Measurements from ENCODE around the gene MYL11.
"Not testable (repeated sequence)": the region's sequence is repeated elsewhere in the genome, so short reads cannot be mapped to it uniquely, and the experiment has no call there.

MYL11 gene

DNA sequence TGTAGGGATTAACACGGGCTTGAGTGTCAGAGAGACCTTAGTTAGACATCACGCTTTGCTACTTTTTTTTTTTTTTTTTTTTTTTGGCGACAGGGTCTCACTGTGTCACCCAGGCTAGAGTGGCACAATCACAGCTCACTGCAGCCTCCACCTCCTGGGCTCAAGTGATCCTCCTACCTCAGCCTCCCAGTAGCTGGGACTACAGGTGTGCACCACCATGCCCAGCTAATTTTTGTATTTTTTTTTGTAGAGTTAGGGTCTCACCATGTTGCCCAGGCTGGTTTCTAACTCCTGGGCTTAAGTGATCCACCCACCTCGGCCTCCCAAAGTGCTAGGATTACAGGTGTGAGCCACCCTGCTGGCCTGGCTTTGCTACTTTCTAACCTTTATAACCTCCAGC is 22.0 kb downstream of the MYL11 start:
- not testable (repeated sequence) for DNase-seq (ENCODE audit: low read depth)

DNA sequence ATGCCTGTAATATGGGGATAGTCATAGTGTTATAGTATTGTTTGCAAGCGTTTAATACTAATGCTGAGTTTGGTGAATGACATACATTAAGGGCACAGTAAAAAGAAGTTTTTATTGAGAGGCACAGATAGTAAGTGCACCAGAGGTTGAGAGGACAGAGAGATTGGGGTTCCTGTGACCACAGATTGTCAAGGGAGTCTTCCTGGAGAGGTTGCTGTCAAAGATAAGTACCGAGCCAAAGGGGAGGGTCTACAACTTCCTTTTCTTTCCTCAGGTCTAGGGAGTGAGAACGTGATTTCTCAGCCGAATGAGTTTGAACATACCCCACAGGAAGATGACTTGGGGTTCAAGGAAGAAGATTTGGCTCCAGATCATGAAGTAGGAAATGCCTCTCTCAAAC is 22.5 kb downstream of the MYL11 start:
- DNase-seq (ENCODE audit: low read depth): no peak

DNA sequence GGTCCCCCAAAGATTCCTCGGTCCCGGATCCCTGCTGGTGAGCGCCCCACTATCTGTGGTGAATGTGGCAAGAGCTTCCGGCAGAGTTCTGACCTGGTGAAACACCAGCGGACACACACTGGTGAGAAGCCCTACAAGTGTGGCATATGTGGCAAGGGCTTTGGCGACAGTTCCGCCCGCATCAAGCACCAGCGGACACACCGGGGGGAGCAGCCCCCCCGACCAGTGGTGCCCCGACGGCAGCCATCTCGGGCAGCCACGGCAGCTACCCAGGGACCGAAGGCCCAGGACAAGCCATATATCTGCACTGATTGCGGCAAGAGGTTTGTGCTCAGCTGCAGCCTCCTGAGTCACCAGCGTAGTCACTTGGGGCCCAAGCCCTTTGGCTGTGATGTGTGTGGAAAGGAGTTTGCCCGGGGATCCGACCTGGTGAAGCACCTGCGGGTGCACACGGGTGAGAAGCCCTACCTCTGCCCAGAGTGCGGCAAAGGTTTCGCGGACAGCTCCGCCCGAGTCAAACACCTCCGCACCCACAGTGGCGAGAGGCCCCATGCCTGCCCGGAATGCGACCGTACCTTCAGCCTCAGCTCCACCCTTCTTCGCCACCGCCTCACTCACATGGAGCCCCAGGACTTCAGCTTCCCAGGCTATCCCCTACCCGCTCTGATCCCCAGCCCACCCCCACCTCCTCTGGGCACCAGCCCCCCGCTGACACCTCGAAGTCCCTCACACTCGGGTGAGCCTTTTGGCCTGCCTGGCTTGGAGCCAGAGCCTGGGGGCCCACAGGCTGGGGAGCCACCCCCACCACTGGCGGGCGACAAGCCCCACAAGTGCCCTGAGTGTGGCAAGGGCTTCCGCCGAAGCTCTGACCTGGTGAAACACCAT is 23.4 kb downstream of the MYL11 start:
- DNase-seq (ENCODE audit: low read depth): no peak

DNA sequence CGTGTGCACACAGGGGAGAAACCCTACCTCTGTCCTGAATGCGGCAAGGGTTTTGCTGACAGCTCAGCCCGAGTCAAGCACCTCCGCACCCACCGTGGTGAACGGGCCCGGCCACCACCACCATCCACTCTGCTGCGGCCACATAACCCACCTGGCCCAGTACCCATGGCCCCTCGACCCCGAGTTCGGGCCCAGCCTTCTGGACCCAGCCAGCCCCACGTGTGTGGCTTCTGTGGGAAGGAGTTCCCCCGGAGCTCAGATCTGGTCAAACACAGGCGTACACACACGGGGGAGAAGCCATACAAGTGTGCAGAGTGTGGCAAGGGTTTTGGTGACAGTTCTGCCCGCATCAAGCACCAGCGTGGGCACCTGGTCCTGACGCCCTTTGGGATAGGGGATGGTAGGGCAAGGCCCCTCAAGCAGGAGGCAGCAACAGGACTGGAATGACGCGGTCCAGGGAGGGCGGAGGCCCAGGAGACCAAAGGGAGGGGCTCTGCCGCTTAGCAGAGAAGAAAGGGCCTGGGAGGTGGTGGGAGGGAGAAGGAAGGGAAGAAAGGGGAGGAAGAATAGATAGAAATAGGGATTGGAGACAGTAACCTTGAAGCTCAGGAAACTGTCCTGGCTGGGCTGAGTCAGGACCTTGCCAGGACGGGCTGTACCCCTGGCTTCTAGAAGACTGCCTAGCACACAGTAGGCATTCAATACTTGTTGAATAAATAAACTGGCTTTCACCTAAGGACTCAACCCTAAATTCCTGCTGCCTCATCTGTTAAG is 24.2 kb downstream of the MYL11 start:
- DNase-seq (ENCODE audit: low read depth): no peak

DNA sequence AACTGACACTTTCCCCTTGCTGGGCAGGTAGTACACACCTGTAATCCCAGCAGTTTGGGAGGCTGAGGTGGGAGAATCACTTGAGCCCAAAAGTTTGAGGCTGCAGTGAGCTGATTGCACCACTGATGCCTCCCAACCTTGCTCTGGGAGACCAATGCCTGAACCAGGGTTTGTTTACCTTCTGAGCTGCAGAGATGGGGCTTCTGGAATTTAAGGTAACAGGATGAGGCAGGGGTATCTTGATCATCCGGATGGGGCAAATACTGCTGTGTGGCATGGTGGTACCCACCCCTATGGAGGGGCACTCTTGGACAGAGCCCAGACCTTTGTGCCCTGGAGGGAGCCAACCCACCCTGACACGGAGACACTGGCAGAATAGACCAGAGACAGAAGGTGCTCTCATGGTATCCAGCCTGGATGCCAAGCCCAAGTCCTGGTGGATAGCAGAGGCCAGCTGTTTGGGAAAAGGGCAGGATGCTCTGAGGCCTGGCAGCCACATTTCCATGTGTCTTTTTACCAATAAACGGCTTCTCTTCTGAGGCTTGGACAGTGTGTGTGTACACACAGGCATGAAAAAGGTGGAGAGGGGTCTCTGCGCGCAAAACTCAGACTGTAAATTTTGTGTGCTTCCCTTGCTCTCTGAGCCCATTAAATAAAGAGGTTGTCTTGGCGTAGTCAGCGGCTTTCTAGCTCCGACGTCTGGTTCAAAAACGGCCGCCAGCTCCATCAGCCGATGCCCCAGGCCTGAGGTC is 25.0 kb downstream of the MYL11 start:
- no peak for DNase-seq (ENCODE audit: low read depth)

DNA sequence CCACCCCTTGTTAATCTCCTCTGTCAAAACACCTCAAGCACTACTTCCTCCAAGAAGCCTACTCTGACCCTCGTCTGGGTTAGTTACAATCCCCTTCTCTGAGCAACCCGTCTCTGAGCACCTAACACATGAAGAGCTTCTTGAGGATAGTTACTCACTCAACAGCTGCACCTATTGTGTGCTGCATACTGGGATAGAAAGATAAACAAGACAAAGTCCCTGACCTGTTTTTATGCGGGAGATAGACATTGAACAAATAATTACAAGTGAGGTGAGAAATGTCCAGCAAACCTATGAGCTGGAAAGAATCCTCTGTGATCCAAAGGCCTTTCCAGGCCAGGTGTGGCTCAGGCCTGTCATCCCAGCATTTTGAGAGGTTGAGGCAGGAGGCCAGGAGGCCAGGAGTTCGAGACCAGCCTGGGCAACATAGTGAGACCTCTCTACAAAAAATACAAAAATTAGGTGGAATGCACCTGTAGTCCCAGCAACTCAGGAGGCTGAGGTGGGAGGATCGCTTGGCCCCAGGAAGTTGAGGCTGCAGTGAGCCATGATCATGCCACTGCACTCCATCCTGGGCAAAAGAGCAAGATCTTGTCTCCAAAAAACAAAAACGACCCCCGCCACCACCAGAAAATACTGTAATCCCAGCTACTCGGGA is 27.3 kb downstream of the MYL11 start:
- no peak for DNase-seq (ENCODE audit: low read depth)

DNA sequence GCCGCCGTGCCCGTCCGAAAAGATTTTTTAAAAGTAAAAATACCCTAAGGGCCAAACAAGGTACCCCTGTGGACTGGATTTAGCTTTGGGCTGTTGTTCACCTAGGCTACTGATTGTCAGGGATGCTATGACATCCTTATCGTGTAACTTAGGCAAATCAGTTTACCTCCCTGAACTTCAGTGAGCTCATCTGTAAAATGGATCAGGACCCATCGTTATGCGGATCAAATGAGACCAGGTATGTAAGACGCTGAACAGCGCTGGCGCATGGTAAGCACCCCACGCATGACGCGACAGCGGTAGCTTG is 32.1 kb downstream of the MYL11 start:
- DNase-seq (ENCODE audit: low read depth): no peak

DNA sequence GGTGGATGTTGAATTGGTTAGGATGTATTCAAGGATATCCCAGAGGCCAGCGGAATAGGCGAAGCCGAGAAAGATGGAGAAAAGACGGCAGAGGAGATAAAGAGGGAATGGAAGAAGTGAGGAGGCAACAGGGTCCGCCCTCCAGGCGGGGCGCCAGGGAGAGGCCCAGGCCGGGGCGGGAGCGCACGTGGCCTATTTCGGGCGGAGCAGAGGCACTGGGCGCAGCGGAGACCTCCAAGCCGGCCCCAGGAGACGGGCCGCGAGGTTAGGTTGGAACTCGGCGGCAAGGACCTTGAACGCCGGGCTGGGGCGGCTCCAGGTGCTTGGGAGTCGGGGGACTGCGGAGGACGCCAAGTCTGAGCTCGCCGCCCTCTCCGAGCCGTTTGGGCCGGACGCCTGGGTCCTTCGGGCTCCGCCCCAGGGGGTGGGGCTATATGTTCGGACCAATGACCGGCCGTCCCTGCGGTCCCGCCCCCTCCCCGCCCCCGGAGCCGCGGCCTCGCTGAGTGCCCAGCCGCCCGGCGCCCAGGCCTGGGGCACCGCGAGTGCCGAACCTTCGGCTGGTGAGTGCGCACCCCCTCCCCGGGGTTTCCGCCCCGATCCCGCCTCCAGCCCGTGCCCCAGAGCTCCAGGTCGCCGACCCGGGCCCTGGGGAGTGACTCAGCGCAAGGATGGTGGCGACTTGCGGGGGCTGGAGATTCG is 32.7 kb downstream of the MYL11 start, which contains the start of gene ZNF771:
Gene ZNF771, plus strand, starts transcription at position 505 of the 702 bp plus-strand sequence. CDS start 448 bp downstream, outside the sequence.
- DNase-seq (ENCODE audit: low read depth): peak; percentile 84

DNA sequence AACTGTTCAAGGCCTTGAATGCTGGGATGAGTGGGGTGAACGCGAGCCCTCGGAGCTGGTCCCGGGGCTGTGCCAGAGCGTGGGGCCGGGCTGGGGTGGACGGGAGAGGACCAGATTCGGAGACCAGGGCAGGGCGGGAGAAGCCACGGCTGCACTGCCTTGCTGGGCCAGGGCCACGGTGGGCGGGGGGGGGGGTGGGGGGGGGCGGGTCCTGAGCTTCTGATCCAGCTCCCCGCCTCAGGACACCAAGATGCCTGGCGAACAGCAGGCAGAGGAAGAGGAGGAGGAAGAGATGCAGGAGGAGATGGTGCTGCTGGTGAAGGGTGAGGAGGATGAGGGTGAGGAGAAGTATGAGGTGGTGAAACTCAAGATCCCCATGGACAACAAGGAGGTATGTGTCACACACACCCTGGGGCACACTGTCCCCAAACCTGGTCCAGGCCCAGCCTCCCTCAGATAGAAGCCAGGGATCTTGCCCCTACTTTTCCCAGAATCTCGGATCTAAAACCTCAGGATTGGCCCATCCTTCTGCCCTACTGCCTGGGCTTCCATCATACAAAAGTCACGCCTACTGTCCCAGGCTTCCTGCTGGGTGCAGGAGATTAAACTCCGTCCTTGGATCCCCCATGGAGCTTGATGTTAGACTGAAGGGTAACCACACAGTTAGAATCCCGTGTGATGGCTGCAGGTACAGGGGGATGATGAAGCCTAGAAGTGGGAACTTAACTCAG is 33.4 kb downstream of the MYL11 start:
- no peak for DNase-seq (ENCODE audit: low read depth)

DNA sequence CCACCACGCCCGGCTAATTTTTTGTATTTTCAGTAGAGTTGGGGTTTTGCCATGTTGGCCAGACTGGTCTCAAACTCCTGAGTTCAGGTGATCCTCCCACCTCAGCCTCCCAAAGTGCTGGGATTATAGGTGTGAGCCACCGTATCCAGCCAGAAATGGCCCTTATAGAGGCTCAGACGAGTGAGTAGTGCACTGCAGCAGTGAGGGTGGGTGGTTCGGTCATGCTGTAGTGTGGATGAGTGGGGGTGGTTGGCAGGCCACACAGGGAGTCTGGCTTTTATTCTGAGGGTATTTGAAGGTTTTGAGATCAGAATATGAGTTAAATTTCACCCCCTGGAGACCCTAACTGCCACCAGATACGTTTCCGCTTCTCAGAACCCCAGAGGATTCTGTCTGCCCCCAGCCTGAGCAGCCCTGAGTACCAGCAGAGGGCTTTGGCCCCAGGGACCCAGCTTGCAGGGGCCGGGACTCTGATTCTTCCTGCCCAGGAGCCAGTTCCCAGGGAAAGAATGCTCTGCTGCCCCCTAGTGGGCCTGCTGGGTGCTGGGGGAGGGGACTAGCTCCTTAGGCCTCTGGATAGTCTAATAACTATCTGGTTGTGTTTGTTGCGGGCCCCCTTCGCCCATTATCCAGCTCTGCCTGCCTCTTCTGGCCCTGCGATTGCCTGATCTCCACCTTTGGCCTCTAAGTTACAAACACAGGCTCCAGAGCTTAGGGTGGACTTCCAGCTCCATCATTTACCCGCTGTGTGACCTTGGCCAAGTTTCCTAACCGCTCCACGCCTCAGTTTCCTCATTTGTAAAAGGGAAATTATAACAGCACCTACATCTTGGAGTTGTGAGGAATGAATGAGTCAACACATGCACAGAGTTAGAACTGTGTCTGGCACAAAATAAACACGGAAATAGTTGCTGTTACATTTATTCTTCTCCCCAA is 34.8 kb downstream of the MYL11 start:
- peak; percentile 89 for DNase-seq (ENCODE audit: low read depth)

DNA sequence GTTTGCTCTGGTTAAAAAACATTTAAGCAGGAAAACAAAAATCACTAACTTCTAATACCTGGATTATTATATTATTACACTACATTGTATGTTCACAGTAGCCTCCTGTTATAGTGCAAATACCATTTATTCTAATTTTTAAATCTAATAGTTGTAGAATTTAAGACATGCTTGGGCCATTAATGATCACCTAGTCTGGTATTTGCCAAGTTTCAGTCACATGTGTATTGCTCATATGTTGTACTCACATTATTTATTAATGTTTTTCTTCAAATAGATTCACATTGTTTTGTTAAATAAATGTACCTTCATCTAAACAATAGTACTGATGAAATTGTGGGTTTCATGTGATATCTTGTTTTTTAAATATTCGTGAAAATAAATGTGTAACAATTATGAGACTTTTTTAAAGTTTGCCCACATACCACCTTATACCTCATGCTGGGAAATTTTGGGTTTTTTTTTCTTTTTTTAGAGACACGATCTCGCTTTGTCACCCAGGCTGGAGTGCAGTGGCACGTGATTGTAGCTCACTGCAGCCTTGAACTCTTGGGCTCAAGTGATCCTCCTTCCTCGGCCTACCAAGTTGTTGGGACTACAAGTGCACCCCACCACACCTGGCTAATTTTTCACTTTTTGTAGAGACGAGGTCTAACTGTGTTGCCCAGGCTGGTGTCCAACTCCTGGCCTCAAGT is 38.7 kb downstream of the MYL11 start:
- no peak for DNase-seq (ENCODE audit: low read depth)

DNA sequence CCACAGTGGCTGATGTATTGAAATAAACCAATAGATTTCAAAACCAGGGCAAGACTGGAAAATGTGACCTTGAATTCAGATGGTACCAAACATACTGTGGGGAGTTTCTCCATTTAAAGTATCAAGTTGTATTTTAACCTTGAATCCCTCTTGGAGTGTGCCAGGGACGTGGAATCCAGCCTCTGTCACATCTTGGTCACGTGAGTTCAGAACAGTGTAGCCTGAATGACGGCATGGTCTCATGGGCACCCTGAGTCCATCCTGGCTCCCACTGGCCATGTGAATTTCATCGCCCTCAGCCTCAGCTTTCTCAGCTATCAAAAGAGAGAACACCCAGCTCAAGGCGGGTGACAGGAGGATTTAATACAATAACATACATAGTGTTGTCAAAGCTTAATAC is 39.6 kb downstream of the MYL11 start:
- no peak for DNase-seq (ENCODE audit: low read depth)

DNA sequence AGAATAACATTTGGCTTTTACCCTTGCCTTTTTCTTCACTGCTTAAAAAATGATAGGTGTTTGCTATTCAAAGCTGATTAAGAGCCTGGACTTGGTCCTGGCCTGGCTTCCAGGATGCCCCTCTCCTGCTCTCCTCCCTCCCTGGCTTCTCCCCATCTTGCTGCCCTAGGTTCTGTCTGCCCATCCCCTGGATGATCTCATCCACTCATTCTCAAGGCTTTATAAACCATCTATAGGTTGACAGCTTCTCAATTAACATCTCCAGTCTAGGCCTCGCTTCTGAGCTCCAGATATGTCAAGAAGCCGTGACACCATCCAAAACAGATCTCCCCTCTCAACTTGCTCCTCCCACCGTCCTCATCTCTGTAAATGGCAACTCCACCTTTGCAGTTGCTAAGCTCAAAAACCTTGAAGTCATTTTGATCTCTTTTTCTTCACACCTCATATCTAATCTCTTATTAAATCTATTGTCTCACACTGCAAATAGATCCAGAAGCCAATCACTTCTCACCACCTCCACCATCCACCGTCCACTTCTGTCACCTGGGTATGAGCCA is 41.5 kb downstream of the MYL11 start:
- no peak for DNase-seq (ENCODE audit: low read depth)

DNA sequence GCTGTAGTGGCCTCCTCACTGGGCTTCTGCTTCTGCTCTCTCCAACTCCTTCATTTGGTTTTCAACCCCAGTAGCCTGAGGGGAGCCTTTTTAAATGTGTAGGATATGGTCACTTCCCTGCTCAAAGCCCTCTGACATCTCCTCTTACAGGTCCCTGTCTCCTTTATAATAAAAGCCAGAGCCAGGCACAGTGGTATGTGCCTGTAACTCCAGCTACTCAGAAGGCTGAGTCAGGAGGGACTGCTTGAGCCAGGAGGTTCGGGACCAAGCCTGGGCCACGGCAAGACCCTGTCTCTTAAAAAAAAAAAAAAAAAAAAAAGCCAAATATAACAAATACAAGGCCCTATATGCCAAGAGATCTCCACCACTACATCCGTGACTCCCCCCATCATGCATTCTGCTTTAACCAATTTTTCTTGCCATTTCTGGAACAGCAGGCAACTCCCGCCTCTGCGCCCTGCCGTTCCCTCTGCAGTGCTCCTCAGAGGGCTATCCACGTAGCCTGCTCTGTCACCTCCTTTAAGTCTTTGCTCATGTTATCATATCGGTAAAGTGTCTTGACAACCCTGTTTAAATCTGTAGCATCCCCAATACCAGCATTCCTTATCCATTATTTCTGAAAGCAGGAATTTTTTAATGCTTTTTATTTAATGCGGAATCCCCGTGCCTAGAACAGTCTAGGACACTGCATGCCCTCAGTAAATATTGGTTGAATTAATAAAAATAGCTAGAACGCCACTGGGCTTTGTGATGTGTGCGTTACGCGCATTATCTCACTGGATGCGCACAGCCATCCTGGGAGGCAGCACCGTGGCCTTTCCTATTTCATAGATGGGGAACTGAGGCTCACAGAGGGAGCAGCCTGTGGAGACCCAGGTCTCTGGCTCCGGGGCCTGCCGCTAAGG is 42.3 kb downstream of the MYL11 start:
- DNase-seq (ENCODE audit: low read depth): no peak

DNA sequence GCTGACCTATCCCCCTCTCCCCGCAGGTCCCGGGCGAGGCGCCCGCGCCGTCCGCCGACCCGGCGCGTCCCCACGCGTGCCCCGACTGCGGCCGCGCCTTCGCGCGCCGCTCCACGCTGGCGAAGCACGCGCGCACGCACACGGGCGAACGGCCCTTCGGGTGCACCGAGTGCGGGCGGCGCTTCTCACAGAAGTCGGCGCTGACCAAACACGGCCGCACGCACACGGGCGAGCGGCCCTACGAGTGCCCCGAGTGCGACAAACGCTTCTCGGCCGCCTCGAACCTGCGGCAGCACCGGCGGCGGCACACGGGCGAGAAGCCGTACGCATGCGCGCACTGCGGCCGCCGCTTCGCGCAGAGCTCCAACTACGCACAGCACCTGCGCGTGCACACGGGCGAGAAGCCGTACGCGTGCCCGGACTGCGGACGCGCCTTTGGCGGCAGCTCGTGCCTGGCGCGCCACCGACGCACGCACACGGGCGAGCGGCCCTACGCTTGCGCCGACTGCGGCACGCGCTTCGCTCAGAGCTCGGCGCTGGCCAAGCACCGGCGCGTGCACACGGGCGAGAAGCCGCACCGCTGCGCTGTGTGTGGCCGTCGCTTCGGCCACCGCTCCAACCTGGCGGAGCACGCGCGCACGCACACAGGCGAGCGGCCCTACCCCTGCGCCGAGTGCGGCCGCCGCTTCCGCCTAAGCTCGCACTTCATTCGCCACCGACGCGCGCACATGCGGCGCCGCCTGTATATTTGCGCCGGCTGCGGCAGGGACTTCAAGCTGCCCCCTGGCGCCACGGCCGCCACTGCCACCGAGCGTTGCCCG is 43.1 kb downstream of the MYL11 start:
- DNase-seq (ENCODE audit: low read depth): peak; percentile 84

DNA sequence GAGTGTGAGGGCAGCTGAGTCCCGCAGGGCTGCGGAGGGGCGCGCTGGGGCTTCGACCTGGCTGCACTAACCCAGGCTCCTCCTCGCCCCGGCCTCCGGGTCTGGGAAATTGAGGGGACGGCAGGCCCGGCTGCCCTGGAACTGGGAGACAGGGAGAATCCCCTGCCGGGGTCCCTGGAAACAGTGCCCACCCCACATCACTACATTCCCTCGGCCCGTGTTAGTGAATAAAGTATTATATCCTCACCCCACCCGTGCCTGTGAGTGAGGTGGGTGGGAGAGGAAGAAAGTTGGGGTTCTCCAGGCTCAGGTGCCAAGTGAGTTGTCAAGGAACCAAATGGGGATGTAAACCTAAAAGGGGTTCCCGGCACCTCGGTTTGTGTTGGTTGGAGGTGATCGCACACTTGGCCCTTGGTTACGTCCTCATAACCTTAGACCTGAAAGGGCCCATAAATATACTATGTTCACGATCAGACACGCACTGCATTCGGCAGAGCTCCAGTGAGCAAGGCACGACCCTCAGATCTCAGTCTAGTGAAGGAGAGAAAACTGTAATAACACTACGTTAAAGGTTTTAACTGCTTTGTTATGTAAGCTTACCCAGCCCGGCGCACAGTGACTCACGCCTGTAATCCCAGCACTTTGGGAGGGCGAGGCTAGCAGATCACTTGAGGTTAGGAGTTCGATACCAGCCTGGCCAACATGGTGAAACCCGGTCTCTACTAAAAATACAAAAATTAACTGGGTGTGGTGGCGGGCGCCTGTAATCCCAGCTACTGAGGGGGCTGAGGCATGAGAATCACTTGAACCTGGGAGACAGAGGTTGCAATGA is 44.0 kb downstream of the MYL11 start:
- no peak for DNase-seq (ENCODE audit: low read depth)

Data from activated T-helper 1 cell treated with Interleukin-2 at 50 U/mL for 16 hours (primary cell).